A673 (cell line): Measurements from ENCODE around the gene OXSR1.

ENCODE experiments used
- CTCF ChIP-seq: fragments of 300-800, 200-600 bp; sonication (generic); conservative IDR thresholded peaks from 2 replicates; pipeline ENCODE4 v1.5.1; 2017; ENCODE audit warnings: low read depth, mild to moderate bottlenecking, antibody characterized with exemption, low read length, moderate library complexity, mixed read lengths
- EZH2 ChIP-seq: fragments of 200-600 bp; sonication (generic); IDR thresholded peaks from 2 replicates; pipeline ENCODE4 v1.6.1; 2017; ENCODE audit warnings: borderline replicate concordance, low read depth, mild to moderate bottlenecking, mixed read lengths, antibody characterized with exemption, low read length; ENCODE audit not compliant: poor library complexity, severe bottlenecking

- no peak for TF ChIP-seq CTCF
- TF ChIP-seq EZH2 = no peak
Observed at GRCh38 chr3:38250198-38250597, 84.9 kb downstream of the OXSR1 start.
